GM21825 (cell line): ENCODE results near the gene CCDC43.
"Not testable (repeated sequence)": the region's sequence is repeated elsewhere in the genome, so short reads cannot be mapped to it uniquely, and the experiment has no call there.

Experiments
- ATAC-seq: cut with Tn5 transposase; IDR thresholded peaks from one replicate; pipeline ENCODE4 v1.9.1; 2021; ENCODE audit warnings: mild to moderate bottlenecking, moderate library complexity; ENCODE audit not compliant: unreplicated experiment

Gene CCDC43

GRCh38 chr17:44672479-44673093 is 17.0 kb downstream of the CCDC43 start:
- no peak for ATAC-seq

GRCh38 chr17:44666006-44666405 is 23.6 kb downstream of the CCDC43 start:
- ATAC-seq: no peak

DNA sequence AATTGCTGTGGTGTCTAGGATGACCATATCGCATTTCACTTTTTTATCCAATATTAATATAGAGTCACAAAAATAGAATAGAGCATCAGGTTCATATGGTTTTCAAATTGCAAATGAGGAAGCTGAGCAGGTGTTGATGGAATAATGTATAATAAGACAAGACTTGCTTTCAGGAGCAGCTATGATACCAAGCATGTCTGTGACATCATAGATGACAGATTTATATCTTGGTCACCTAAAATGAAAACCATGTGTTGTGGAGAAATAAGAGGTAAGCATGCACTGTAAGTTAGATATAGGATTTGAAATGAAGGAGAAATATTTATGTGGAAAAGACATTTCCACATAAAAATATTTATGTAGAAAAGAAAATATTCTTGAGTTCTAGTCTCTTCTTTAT is 24.7 kb downstream of the CCDC43 start:
- ATAC-seq: no peak

GRCh38 chr17:44663095-44663494 is 26.5 kb downstream of the CCDC43 start:
- no peak for ATAC-seq

DNA sequence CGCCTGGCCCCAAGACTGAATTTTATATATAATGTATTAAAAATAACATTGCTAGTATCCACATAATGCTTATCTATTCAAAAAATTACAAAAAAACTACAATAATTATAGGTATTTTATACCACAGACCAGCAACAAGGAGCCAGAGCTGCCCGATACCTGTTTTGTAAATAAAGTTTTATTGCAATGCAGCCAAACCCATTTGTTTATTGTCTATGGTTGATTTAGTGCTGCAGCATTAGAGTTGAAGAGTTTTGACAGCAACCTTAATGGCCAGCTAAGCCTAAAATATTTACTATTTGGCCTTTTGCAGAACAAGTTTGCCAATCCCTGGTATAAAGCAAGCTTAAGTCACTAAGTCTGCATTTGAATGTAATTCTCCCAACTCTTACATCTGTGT is 27.7 kb downstream of the CCDC43 start:
- ATAC-seq: no peak

GRCh38 chr17:44655983-44656710 is 33.4 kb downstream of the CCDC43 start, which contains the start of gene MEIOC:
Gene MEIOC (plus strand): TSS chr17:44656468. CDS start chr17:44656614, 146 bp downstream.
- ATAC-seq: no peak

DNA sequence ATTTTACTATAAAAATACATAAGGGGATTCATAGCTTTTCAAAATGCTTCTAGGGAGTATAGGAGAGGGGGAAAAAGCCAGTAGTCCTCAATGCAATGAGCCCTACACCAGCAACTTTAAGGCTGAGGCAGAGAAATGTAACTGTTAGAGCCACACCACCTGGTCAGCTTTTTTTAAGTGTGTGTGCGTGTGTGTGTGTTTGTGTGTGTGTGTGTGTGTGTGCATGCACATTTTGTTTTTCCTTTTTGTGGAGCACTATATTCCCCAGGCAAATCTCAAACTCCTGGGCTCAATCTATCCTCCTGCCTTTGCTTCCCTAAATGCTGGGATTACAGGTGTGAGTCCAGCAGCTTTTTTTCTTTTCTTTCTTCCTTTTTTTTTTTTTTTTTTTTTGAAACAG is 35.6 kb downstream of the CCDC43 start:
- ATAC-seq: no peak

- ATAC-seq: no peak
Observed at GRCh38 chr17:44653384-44653783, 36.2 kb downstream of the CCDC43 start.

GRCh38 chr17:44652727-44653126 is 36.8 kb downstream of the CCDC43 start:
- no peak for ATAC-seq

- no peak for ATAC-seq
Observed at GRCh38 chr17:44651228-44651627, 38.3 kb downstream of the CCDC43 start.

- ATAC-seq: no peak
Observed at GRCh38 chr17:44648963-44649362, 40.6 kb downstream of the CCDC43 start.

DNA sequence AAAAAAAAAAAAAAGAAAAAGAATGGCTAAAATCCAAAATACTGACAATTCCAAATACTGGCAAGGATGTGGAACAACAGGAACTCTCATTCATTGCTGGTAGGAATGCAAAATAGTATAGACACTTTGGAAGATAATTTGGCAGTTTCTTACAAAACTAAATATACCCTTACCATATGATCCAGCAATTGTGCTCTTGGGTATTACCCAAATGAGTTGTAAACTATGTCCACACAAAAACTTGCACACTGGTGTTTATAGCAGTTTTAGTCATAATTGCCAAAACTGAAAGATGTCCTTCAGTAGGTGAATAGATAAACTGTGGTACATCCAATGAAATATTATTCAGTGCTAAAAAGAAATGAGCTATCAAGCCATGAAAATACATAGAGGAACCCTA is 41.8 kb downstream of the CCDC43 start:
- ATAC-seq: no peak

- ATAC-seq: no peak
Observed at GRCh38 chr17:44646280-44646679, 43.3 kb downstream of the CCDC43 start.

- ATAC-seq: no peak
Observed at GRCh38 chr17:44645341-44645740, 44.2 kb downstream of the CCDC43 start.

GRCh38 chr17:44642834-44643233 is 46.7 kb downstream of the CCDC43 start:
- ATAC-seq: no peak

DNA sequence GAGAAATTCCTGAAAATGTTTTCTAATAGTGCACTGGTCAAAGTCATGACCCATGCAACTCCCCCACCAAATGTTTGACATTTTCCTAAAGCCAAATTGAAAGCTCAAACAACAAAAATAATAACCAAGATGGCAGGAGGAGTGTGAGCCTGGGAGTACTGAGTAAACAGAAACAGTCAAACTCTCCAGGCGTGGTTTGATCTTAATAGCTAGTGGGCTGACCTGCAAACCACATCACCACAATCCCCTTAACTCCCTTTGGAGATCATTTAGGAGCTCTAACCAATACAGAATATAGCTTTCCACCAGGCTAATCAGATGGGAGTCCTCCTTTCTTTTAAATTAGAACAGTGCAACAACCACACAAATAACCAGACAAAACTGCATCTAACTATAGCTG is 52.5 kb downstream of the CCDC43 start:
- ATAC-seq: no peak

- no peak for ATAC-seq
Observed at GRCh38 chr17:44636562-44636961, 53.0 kb downstream of the CCDC43 start.

- not testable (repeated sequence) for ATAC-seq
Observed at GRCh38 chr17:44634401-44634800, 55.2 kb downstream of the CCDC43 start.

GRCh38 chr17:44633998-44634397 is 55.6 kb downstream of the CCDC43 start:
- ATAC-seq: no peak

DNA sequence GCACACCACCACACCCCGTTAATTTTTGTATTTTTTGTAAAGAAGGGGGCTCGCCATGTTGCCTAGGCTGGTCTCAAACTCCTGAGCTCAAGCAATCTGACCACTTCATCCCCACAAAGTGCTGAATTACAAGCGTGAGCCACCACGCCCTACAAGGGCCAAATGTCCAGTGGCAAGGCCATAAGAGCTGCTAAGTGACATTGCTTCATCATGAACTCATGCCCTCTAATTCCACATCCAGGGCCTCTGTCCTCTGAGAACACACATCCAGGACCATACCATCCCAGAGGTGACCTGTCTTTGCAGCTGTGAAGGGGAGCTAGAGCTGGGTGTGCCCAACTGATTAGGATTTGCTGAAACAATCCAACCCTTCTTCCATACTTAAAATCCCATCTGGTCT is 58.9 kb downstream of the CCDC43 start:
- ATAC-seq: no peak

- ATAC-seq: no peak
Observed at GRCh38 chr17:44629314-44629713, 60.3 kb downstream of the CCDC43 start.
